ENCODE data around the gene LCA5. TPM values are rescaled to one million over a fixed set of nuclear protein-coding genes. Genes with fewer than 3 reads are reported as not detected.

Gene LCA5
- total RNA-seq, 1 experiment from 2014 or later, result 0.73 TPM

- Histone ChIP-seq H3K27ac (ENCODE audit: low read length) (peak overlapping the region; percentile 28), H3K4me2 (ENCODE audit: low read length) (peak overlapping the region; percentile 79), H3K27me3 (ENCODE audit: low read length) (no peaks in the 10 kb centered on the region), H3K36me3 (ENCODE audit: low read depth, low read length) (no peaks in the 10 kb centered on the region), H3F3A (ENCODE audit: low read length, unreplicated experiment) (no peaks in the 10 kb centered on the region), H3K4me1 (ENCODE audit: insufficient read depth, low read length) (peaks cover 32% of the 10 kb centered on the region), H3K79me2 (ENCODE audit: low read length) (no peaks in the 10 kb centered on the region), H3K9me3 (ENCODE audit: low read length) (no peaks in the 10 kb centered on the region), H3K9ac (ENCODE audit: low read length) (no peak overlapping the region), H3K4me3 (ENCODE audit: low read length) (peak overlapping the region; percentile 52), H2AFZ (ENCODE audit: low read length) (no peak overlapping the region), H3K9me2 (replicated peaks; ENCODE audit: low read length) (no peaks in the 10 kb centered on the region), H4K20me1 (ENCODE audit: low read length) (no peaks in the 10 kb centered on the region)
- intact Hi-C loops (cut with micrococcal nuclease), result loop anchor here (1.0 to 5.0 kb wide), 4 partner anchors 64 to 242 kb away; no protein-coding TSS in a partner anchor
- ChIA-PET CTCF (interaction anchor here (0.6 to 1.5 kb wide), 4 partner anchors 26 to 394 kb away, joined by 3 to 13 read pairs (median 6); partner anchors contain the start of gene SH3BGRL2), POLR2A (ENCODE audit: unreplicated experiment) (interaction anchor here (0.6 to 0.7 kb wide), 2 partner anchors 17 to 33 kb away, joined by 3 to 4 read pairs; partner anchors contain the start of gene LCA5)
- peak; percentile 76 for DNase-seq
- no peak for TF ChIP-seq EZH2phosphoT487 (IDR thresholded peaks at IDR 0.05; ENCODE audit: borderline replicate concordance, low read length)
- TF ChIP-seq, protein P1, sequence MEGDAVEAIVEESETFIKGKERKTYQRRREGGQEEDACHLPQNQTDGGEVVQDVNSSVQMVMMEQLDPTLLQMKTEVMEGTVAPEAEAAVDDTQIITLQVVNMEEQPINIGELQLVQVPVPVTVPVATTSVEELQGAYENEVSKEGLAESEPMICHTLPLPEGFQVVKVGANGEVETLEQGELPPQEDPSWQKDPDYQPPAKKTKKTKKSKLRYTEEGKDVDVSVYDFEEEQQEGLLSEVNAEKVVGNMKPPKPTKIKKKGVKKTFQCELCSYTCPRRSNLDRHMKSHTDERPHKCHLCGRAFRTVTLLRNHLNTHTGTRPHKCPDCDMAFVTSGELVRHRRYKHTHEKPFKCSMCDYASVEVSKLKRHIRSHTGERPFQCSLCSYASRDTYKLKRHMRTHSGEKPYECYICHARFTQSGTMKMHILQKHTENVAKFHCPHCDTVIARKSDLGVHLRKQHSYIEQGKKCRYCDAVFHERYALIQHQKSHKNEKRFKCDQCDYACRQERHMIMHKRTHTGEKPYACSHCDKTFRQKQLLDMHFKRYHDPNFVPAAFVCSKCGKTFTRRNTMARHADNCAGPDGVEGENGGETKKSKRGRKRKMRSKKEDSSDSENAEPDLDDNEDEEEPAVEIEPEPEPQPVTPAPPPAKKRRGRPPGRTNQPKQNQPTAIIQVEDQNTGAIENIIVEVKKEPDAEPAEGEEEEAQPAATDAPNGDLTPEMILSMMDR (conservative IDR thresholded peaks at IDR 0.05; ENCODE audit: low read depth, low read length), result peak; percentile 74
- ATAC-seq, result peak; percentile 86
- no TSS peak for BruUV-seq (replicated peaks)
These were observed 33.1 kb upstream of the LCA5 start for GRCh38 chr6:79570129-79571029.

DNA sequence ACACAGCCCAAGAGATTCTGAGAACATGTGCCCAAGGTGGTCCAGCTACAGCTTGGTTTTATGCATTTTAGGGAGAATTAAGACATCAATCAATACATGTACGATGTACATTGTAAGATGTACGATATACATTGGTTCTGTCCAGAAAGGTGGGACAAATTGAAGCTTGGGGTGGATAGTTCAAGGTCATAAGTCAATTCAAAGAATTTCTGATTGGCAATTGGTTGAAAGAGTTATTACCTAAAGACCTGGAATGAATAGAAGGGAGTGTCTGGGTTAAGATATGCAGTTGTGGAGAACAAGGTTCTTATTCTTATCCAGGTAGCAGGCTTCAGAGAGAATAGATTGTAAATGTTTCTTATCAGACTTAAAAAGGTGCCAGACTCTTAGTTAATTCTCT is 31.8 kb upstream of the LCA5 start:
- no peaks in the 10 kb centered on the region for H3K27me3 ChIP-seq (ENCODE audit: low read length)
- ATAC-seq (no peak), DNase-seq (no peak)
- H3K4me3 ChIP-seq (ENCODE audit: low read length), result no peak overlapping the region
- no peaks in the 10 kb centered on the region for H3K9me2 ChIP-seq (replicated peaks; ENCODE audit: low read length)
- no peak overlapping the region for H3K9ac ChIP-seq (ENCODE audit: low read length)
- BruUV-seq (replicated peaks), result no TSS peak
- H3K4me1 ChIP-seq (ENCODE audit: insufficient read depth, low read length), result peaks cover 22% of the 10 kb centered on the region
- intact Hi-C loops (cut with micrococcal nuclease), result no loop called here
- no peak overlapping the region for H3K27ac ChIP-seq (ENCODE audit: low read length)
- H4K20me1 ChIP-seq (ENCODE audit: low read length), result no peaks in the 10 kb centered on the region
- no peaks in the 10 kb centered on the region for H3K36me3 ChIP-seq (ENCODE audit: low read depth, low read length)
- ChIA-PET POLR2A (ENCODE audit: unreplicated experiment) (no interaction called here), CTCF (no interaction called here)
- H2AFZ ChIP-seq (ENCODE audit: low read length), result no peak overlapping the region
- TF ChIP-seq, protein P1 (conservative IDR thresholded peaks at IDR 0.05; ENCODE audit: low read depth, low read length), result no peak
- TF ChIP-seq EZH2phosphoT487 (IDR thresholded peaks at IDR 0.05; ENCODE audit: borderline replicate concordance, low read length), result no peak
- no peak for TF ChIP-seq EZH2 (IDR thresholded peaks at IDR 0.05; ENCODE audit: low read length, unreplicated experiment)
- H3K4me2 ChIP-seq (ENCODE audit: low read length), result no peak overlapping the region
- H3K79me2 ChIP-seq (ENCODE audit: low read length), result no peaks in the 10 kb centered on the region
- H3F3A ChIP-seq (ENCODE audit: low read length, unreplicated experiment), result no peaks in the 10 kb centered on the region
- H3K9me3 ChIP-seq (ENCODE audit: low read length), result no peaks in the 10 kb centered on the region

GRCh38 chr6:79564636-79565035 is 27.4 kb upstream of the LCA5 start:
- H4K20me1 ChIP-seq (ENCODE audit: low read length), result no peaks in the 10 kb centered on the region
- TF ChIP-seq EZH2phosphoT487 (IDR thresholded peaks at IDR 0.05; ENCODE audit: borderline replicate concordance, low read length) (no peak), EZH2 (IDR thresholded peaks at IDR 0.05; ENCODE audit: low read length, unreplicated experiment) (no peak)
- TF ChIP-seq, protein P1 (conservative IDR thresholded peaks at IDR 0.05; ENCODE audit: low read depth, low read length), result no peak
- ATAC-seq (no peak), DNase-seq (no peak)
- no peak overlapping the region for H3K27ac ChIP-seq (ENCODE audit: low read length)
- H3K27me3 ChIP-seq (ENCODE audit: low read length), result no peaks in the 10 kb centered on the region
- H3K4me2 ChIP-seq (ENCODE audit: low read length), result no peak overlapping the region
- BruUV-seq (replicated peaks), result no TSS peak
- no peak overlapping the region for H2AFZ ChIP-seq (ENCODE audit: low read length)
- H3K9me3 ChIP-seq (ENCODE audit: low read length), result no peaks in the 10 kb centered on the region
- H3K9ac ChIP-seq (ENCODE audit: low read length), result no peak overlapping the region
- no peaks in the 10 kb centered on the region for H3F3A ChIP-seq (ENCODE audit: low read length, unreplicated experiment)
- no peaks in the 10 kb centered on the region for H3K79me2 ChIP-seq (ENCODE audit: low read length)
- POLR2A ChIA-PET (ENCODE audit: unreplicated experiment), result no interaction called here
- no peak overlapping the region for H3K4me3 ChIP-seq (ENCODE audit: low read length)
- no peaks in the 10 kb centered on the region for H3K9me2 ChIP-seq (replicated peaks; ENCODE audit: low read length)
- intact Hi-C loops (cut with micrococcal nuclease), result no loop called here
- CTCF ChIA-PET, result no interaction called here
- H3K4me1 ChIP-seq (ENCODE audit: insufficient read depth, low read length), result peaks cover 2% of the 10 kb centered on the region
- no peaks in the 10 kb centered on the region for H3K36me3 ChIP-seq (ENCODE audit: low read depth, low read length)
